Thoracic aorta (tissue), 2 donors: ENCODE measurements around the gene CLEC3B. TPM values are rescaled to one million over a fixed set of nuclear protein-coding genes. Genes with fewer than 3 reads are reported as not detected.

Source experiments
- ATAC-seq: fragments of 150-250 bp; one replicate; pipeline ENCODE4 v1.8.0; 2017; ENCODE audit warnings: low read depth; ENCODE audit not compliant: insufficient number of reproducible peaks, low FRiP score
- DNase-seq: peaks from one replicate; pipeline ENCODE4 v3.0.0-alpha.2; 2020; ENCODE audit warnings: low spot score
- H3K27ac ChIP-seq, 2 donors: fragments of 200-600 bp; sonication (generic); 1 replicate in 1 of 2; 2 replicates in 1 of 2; pipeline ENCODE4 v1.5.1; 2016; ENCODE audit warnings: mild to moderate bottlenecking in 2 of 2, moderate library complexity in 2 of 2
- H3K27me3 ChIP-seq: fragments of 200-600 bp; sonication (generic); replicated peaks from 2 replicates; pipeline ENCODE4 v1.6.0; 2016; ENCODE audit warnings: mild to moderate bottlenecking; ENCODE audit not compliant: insufficient read depth
- H3K36me3 ChIP-seq: fragments of 200-600 bp; sonication (generic); one replicate; pipeline ENCODE4 v1.5.1; 2016
- H3K4me1 ChIP-seq, 2 donors: fragments of 200-600 bp; sonication (generic); 1 replicate in 1 of 2; 2 replicates in 1 of 2; pipeline versions ENCODE4 v1.5.1 to v1.6.0; 2016; ENCODE audit warnings: low read depth in 2 of 2, mild to moderate bottlenecking in 1 of 2; ENCODE audit not compliant: control insufficient read depth in 1 of 2
- H3K4me3 ChIP-seq: fragments of 200-600 bp; sonication (generic); 2 replicates; pipeline ENCODE4 v1.5.1; 2016; ENCODE audit warnings: mild to moderate bottlenecking
- H3K9me3 ChIP-seq: fragments of 200-600 bp; sonication (generic); 2 replicates; pipeline ENCODE4 v1.5.1; 2016
- total RNA-seq, 2 donors: library from RNA; depleted of rRNA; stranded (reverse); fragments of >200 nt; gene quantifications; one replicate each; pipeline versions ENCODE4 v1.1.0 to v1.2.3, GENCODE V29; 2016
- TF ChIP-seq, protein P1 (sequence below): fragments of 200-600 bp; sonication (generic); IDR thresholded peaks from one replicate; pipeline ENCODE4 v1.5.1; 2019; ENCODE audit warnings: antibody characterized with exemption

The CLEC3B gene
- total RNA-seq, 2 donors from 2014 or later = 96.6 to 202 TPM

DNA sequence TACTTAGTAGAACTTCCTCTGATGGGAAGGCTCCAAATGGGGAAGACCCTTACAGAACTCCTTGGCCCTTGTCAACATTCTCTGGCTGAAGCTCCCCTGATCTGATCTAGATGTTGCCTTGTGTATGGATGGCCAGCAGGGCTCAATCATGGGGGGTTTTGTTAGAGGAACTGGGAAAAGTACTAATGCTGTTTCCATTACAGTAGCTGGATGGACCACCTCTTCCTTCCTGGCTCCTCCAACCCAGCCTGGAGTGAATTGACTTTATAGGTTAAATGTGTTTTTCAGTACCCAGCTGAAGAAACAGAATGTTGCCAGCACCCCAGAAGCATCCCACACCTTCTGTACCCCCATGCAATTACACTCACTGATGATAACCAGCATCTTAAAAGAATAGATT is 22.7 kb upstream of the CLEC3B start:
- Histone ChIP-seq H3K27ac (no peak overlapping the region), H3K4me3 (no peak overlapping the region), H3K27me3 (no peaks in the 10 kb centered on the region), H3K9me3 (no peaks in the 10 kb centered on the region), H3K36me3 (peaks cover 44% of the 10 kb centered on the region), H3K4me1 (no peaks in the 10 kb centered on the region)
- DNase-seq = no peak
- no peak for ATAC-seq
- TF ChIP-seq, protein P1, sequence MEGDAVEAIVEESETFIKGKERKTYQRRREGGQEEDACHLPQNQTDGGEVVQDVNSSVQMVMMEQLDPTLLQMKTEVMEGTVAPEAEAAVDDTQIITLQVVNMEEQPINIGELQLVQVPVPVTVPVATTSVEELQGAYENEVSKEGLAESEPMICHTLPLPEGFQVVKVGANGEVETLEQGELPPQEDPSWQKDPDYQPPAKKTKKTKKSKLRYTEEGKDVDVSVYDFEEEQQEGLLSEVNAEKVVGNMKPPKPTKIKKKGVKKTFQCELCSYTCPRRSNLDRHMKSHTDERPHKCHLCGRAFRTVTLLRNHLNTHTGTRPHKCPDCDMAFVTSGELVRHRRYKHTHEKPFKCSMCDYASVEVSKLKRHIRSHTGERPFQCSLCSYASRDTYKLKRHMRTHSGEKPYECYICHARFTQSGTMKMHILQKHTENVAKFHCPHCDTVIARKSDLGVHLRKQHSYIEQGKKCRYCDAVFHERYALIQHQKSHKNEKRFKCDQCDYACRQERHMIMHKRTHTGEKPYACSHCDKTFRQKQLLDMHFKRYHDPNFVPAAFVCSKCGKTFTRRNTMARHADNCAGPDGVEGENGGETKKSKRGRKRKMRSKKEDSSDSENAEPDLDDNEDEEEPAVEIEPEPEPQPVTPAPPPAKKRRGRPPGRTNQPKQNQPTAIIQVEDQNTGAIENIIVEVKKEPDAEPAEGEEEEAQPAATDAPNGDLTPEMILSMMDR = no peak

DNA sequence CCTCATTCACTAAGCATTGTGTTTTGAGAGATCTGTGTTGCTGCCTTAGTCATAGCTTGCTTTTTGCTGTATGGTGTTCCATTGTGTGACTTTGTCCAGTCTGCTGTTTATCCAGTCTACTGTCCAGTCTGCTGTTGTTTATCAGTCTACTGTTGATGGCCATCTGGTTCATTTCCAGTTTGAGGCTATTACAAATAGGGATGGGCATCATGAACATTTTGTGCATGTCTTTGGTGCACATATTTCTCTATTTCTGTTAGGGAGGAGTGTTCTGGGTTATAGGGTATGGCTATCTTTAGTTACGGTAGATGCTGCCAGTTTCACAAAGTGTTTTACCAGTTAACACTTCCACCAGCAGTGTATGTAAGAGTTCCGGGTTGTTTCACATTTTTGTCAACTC is 22.2 kb upstream of the CLEC3B start:
- H3K36me3 ChIP-seq = peaks cover 42% of the 10 kb centered on the region
- no peaks in the 10 kb centered on the region for H3K4me1 ChIP-seq
- ATAC-seq (no peak), DNase-seq (no peak)
- no peaks in the 10 kb centered on the region for H3K9me3 ChIP-seq
- no peak overlapping the region for H3K27ac ChIP-seq
- H3K27me3 ChIP-seq = no peaks in the 10 kb centered on the region
- H3K4me3 ChIP-seq = no peak overlapping the region
- TF ChIP-seq, protein P1 = no peak

DNA sequence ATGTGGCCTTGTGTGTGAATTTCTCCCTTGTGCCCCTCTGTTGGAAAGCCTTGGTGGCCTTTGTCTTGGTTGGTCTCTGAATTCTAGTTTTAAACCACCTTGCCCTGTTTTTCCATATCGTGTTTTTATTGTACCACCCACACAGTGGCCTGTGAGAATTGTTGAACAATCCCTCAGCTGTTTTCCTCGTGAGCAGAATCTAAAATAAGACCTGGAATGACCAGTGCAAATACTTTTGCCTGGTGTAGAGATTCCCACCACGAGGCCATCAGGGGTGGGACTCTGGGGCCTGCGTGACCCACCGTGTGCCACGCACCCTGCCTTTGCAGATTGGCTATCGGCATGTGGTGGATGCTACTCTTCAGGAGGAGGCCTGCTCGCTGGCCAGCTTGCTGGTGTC is 19.0 kb upstream of the CLEC3B start:
- H3K27ac ChIP-seq = no peak overlapping the region
- peaks cover 15 to 22% of the 10 kb centered on the region in 2 donors for H3K4me1 ChIP-seq
- no peaks in the 10 kb centered on the region for H3K27me3 ChIP-seq
- H3K4me3 ChIP-seq = no peak overlapping the region
- ATAC-seq (no peak), DNase-seq (no peak)
- TF ChIP-seq, protein P1 = no peak
- peaks cover 24% of the 10 kb centered on the region for H3K36me3 ChIP-seq
- H3K9me3 ChIP-seq = no peaks in the 10 kb centered on the region

DNA sequence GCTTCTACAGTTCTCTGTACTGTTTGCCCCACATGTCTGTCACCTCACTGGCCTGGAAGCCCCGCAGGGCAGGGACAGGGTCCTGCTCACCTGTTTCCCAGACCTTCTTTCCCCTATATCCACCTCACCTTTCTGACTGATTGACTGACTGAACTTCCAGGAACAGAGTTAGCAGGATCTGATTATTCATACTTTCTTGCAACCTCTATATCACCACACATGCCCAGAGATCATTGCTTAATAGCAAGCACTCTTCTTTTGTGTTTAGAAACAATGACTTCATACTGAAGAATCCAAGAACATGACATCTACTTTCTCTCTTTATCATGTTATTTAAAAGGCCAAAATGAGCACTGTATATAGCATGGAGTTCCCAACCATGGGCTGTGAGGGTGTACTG is 18.0 kb upstream of the CLEC3B start:
- H3K36me3 ChIP-seq = peaks cover 17% of the 10 kb centered on the region
- TF ChIP-seq, protein P1 = no peak
- no peaks in the 10 kb centered on the region for H3K27me3 ChIP-seq
- H3K4me1 ChIP-seq = peaks cover 21 to 31% of the 10 kb centered on the region in 2 donors
- ATAC-seq = no peak
- H3K9me3 ChIP-seq = no peaks in the 10 kb centered on the region
- no peak for DNase-seq
- no peak overlapping the region for H3K4me3 ChIP-seq
- H3K27ac ChIP-seq = no peak overlapping the region

DNA sequence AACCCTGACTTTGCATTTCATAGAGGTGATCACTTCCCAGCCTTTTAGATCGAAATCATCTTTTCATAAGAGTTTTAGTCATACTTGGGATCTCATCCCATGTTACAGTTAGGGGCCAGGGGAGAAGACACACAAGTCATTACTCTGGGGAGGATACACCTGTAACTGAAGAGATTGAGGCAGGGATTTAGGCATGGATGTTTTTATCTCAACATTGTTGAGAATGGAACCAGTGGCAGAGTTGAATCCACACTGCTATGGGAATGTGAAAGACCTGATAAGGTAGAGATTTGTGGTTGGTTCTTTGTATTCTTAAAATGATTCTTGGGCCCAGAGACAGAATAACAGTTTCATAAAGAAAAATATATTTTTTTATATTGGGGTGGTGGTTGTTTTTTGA is 16.2 kb upstream of the CLEC3B start:
- H3K4me1 ChIP-seq = peaks cover 21 to 31% of the 10 kb centered on the region in 2 donors
- H3K4me3 ChIP-seq = no peak overlapping the region
- TF ChIP-seq, protein P1 = no peak
- H3K9me3 ChIP-seq = no peaks in the 10 kb centered on the region
- no peak for ATAC-seq
- H3K36me3 ChIP-seq = peaks cover 10% of the 10 kb centered on the region
- no peak for DNase-seq
- peak overlapping the region; percentile 84 to 90 for H3K27ac ChIP-seq
- H3K27me3 ChIP-seq = no peaks in the 10 kb centered on the region
